GM23338 (cell line): ENCODE results near the gene GNAT3. TPM values are rescaled to one million over a fixed set of nuclear protein-coding genes. Genes with fewer than 3 reads are reported as not detected.

Experiments
- ATAC-seq: fragments of 200-7000 bp; cut with Tn5 transposase; 3 replicates; pipeline ENCODE4 v1.9.1; 2020
- DNase-seq: peaks from one replicate; pipeline ENCODE4 v3.0.0-alpha.2; 2015; ENCODE audit warnings: low spot score
- H2AFZ ChIP-seq: fragments of 200-600 bp; sonication (generic); 2 replicates; pipeline ENCODE4 v1.8.0; 2016; ENCODE audit warnings: antibody characterized with exemption, mild to moderate bottlenecking, moderate library complexity
- H3F3A ChIP-seq: fragments of 200-600 bp; sonication (generic); replicated peaks from 2 replicates; pipeline ENCODE4 v1.8.0; 2017; ENCODE audit warnings: antibody characterized with exemption, mixed run types, low read depth
- H3K27ac ChIP-seq: fragments of 200-600 bp; sonication (generic); 2 replicates; pipeline ENCODE4 v1.6.1; 2016; ENCODE audit warnings: low read depth
- H3K27me3 ChIP-seq: fragments of 200-600 bp; sonication (generic); 2 replicates; pipeline ENCODE4 v1.8.0; 2016; ENCODE audit warnings: mild to moderate bottlenecking, mixed run types, moderate library complexity; ENCODE audit not compliant: insufficient read depth
- H3K36me3 ChIP-seq: fragments of 200-600 bp; sonication (generic); 2 replicates; pipeline ENCODE4 v1.8.0; 2016; ENCODE audit warnings: mild to moderate bottlenecking; ENCODE audit not compliant: insufficient read depth
- H3K4me1 ChIP-seq: fragments of 200-600 bp; sonication (generic); 2 replicates; pipeline ENCODE4 v1.8.0; 2016; ENCODE audit warnings: mild to moderate bottlenecking, moderate library complexity; ENCODE audit not compliant: insufficient read depth
- H3K4me2 ChIP-seq: fragments of 200-600 bp; sonication (generic); 2 replicates; pipeline ENCODE4 v1.7.1; 2017; ENCODE audit warnings: mixed run types
- H3K4me3 ChIP-seq: fragments of 200-600 bp; sonication (generic); 2 replicates; pipeline ENCODE4 v1.6.1; 2016; ENCODE audit warnings: mixed run types
- H3K79me2 ChIP-seq: fragments of 200-600 bp; sonication (generic); replicated peaks from 2 replicates; pipeline ENCODE4 v1.8.0; 2017; ENCODE audit warnings: mild to moderate bottlenecking; ENCODE audit not compliant: insufficient read depth
- H3K9me2 ChIP-seq: fragments of 200-600 bp; sonication (generic); 2 replicates; pipeline ENCODE4 v1.8.0; 2017; ENCODE audit not compliant: insufficient read depth
- H4K20me1 ChIP-seq: fragments of 200-600 bp; sonication (generic); replicated peaks from 2 replicates; pipeline ENCODE4 v1.8.0; 2017; ENCODE audit warnings: mild to moderate bottlenecking; ENCODE audit not compliant: insufficient read depth
- H3K27ac Mint-ChIP-seq: 2 replicates; pipeline ENCODE4 v1.8.0; 2020; ENCODE audit warnings: inconsistent platforms, mild to moderate bottlenecking, moderate library complexity, mixed read lengths
- H3K27me3 Mint-ChIP-seq: 3 replicates; pipeline ENCODE4 v1.8.0; 2022; ENCODE audit warnings: low read depth, mild to moderate bottlenecking, moderate library complexity, mixed read lengths, inconsistent platforms; ENCODE audit not compliant: insufficient read depth, poor library complexity
- H3K36me3 Mint-ChIP-seq: 3 replicates; pipeline ENCODE4 v1.8.0; 2021; ENCODE audit warnings: low read depth, mild to moderate bottlenecking, inconsistent platforms, moderate library complexity, mixed read lengths
- H3K4me1 Mint-ChIP-seq: 3 replicates; pipeline ENCODE4 v1.8.0; 2020; ENCODE audit warnings: mild to moderate bottlenecking, inconsistent platforms, mixed read lengths
- H3K4me3 Mint-ChIP-seq: 3 replicates; pipeline ENCODE4 v1.8.0; 2021; ENCODE audit warnings: moderate library complexity, mild to moderate bottlenecking, inconsistent platforms, mixed read lengths
- H3K9me3 Mint-ChIP-seq: 3 replicates; pipeline ENCODE4 v1.8.0; 2020; ENCODE audit warnings: moderate library complexity, mild to moderate bottlenecking, inconsistent platforms, mixed read lengths
- CREB1 ChIP-seq: fragments of 250-450 bp; sonication (Bioruptor Pico); IDR thresholded peaks from 2 replicates; pipeline ENCODE4 v1.5.0; 2020; ENCODE audit warnings: low read depth, mild to moderate bottlenecking, moderate library complexity
- CTCF ChIP-seq, 2 experiments: fragments of 200-600 bp in 1 of 2; sonication (generic) in 1 of 2; conservative IDR thresholded peaks; 2 replicates each; pipeline versions ENCODE4 v1.5.1 to v1.6.1; 2016 to 2017; ENCODE audit warnings: antibody characterized with exemption in 2 of 2, low read depth in 2 of 2, mild to moderate bottlenecking in 2 of 2, moderate library complexity in 1 of 2
- ETS1 ChIP-seq: IDR thresholded peaks from 2 replicates; pipeline ENCODE4 v1.6.1; 2016; ENCODE audit warnings: antibody characterized with exemption
- EZH2phosphoT487 ChIP-seq: fragments of 200-600 bp; sonication (generic); IDR thresholded peaks from one replicate; pipeline ENCODE4 v1.8.1; 2018; ENCODE audit warnings: antibody characterized with exemption; ENCODE audit not compliant: unreplicated experiment
- ZNF114 ChIP-seq: fragments of 250-450 bp; sonication (Bioruptor Pico); IDR thresholded peaks from 2 replicates; pipeline ENCODE4 v1.5.0; 2020; ENCODE audit warnings: mild to moderate bottlenecking, moderate library complexity
- ZNF331 ChIP-seq: fragments of 250-450 bp; sonication (Bioruptor Pico); IDR thresholded peaks from 2 replicates; pipeline ENCODE4 v1.5.0; 2020; ENCODE audit warnings: low read depth, mild to moderate bottlenecking, moderate library complexity
- polyA plus RNA-seq: library from polyadenylated mRNA; unstranded; fragments of >200 nt; fragmentation: Nextera tagmentation; extraction: Ambion mirVana; gene quantifications from 2 replicates; pipeline ENCODE4 v1.2.1, GENCODE V29; 2016
- total RNA-seq: library from RNA; depleted of rRNA; stranded (reverse); fragments of >200 nt; shearing (Covaris generic); gene quantifications from 2 replicates; pipeline ENCODE4 v1.2.3, GENCODE V29; 2014

GNAT3 gene
- total and polyA plus RNA-seq, 2 experiments from 2014 or later = not detected

GRCh38 chr7:80499350-80499953, 12.4 kb downstream of the GNAT3 start:
- no peaks in the 10 kb centered on the region for H3K9me2 ChIP-seq
- no peak overlapping the region for H2AFZ ChIP-seq
- H3K36me3 Mint-ChIP-seq = no peaks in the 10 kb centered on the region
- ATAC-seq = peak; percentile 80
- H3F3A ChIP-seq = no peaks in the 10 kb centered on the region
- H3K4me3 Mint-ChIP-seq = no peak overlapping the region
- H3K36me3 ChIP-seq = no peaks in the 10 kb centered on the region
- no peak overlapping the region for H3K27ac Mint-ChIP-seq
- TF ChIP-seq CTCF (conservative IDR thresholded peaks at IDR 0.05; ENCODE audit: low read depth in 2 of 2) = no peak
- no peak for TF ChIP-seq ZNF331
- TF ChIP-seq ETS1 = no peak
- TF ChIP-seq EZH2phosphoT487 = no peak
- peaks cover 2% of the 10 kb centered on the region for H3K27me3 Mint-ChIP-seq
- no peaks in the 10 kb centered on the region for H3K9me3 Mint-ChIP-seq
- H3K4me1 Mint-ChIP-seq = peaks cover 5% of the 10 kb centered on the region; the same call in 2 of the 3 replicates
- H3K27me3 ChIP-seq = no peaks in the 10 kb centered on the region
- no peaks in the 10 kb centered on the region; the same call in 1 of the 2 replicates for H3K4me1 ChIP-seq
- H4K20me1 ChIP-seq = no peaks in the 10 kb centered on the region
- DNase-seq = peak; percentile 48
- no peaks in the 10 kb centered on the region for H3K79me2 ChIP-seq
- no peak overlapping the region for H3K4me3 ChIP-seq
- no peak overlapping the region for H3K27ac ChIP-seq
- no peak overlapping the region for H3K4me2 ChIP-seq

- Histone ChIP-seq H2AFZ (no peak overlapping the region), H3K36me3 (no peaks in the 10 kb centered on the region), H3K4me2 (no peak overlapping the region), H3K9me2 (no peaks in the 10 kb centered on the region), H4K20me1 (no peaks in the 10 kb centered on the region), H3F3A (no peaks in the 10 kb centered on the region), H3K79me2 (no peaks in the 10 kb centered on the region), H3K4me1 (no peaks in the 10 kb centered on the region; the same call in 1 of the 2 replicates), H3K4me3 (no peak overlapping the region), H3K27me3 (no peaks in the 10 kb centered on the region), H3K27ac (no peak overlapping the region)
- DNase-seq (no peak), ATAC-seq (no peak)
- H3K9me3 Mint-ChIP-seq = no peaks in the 10 kb centered on the region
- peaks cover 8% of the 10 kb centered on the region for H3K4me1 Mint-ChIP-seq
- peaks cover 2% of the 10 kb centered on the region for H3K27me3 Mint-ChIP-seq
- H3K4me3 Mint-ChIP-seq = no peak overlapping the region
- peak overlapping the region; percentile 54 for H3K27ac Mint-ChIP-seq
- no peaks in the 10 kb centered on the region for H3K36me3 Mint-ChIP-seq
- TF ChIP-seq CTCF (conservative IDR thresholded peaks at IDR 0.05; ENCODE audit: low read depth in 2 of 2) (no peak), ETS1 (no peak), CREB1 (CRISPR knock-in tag) (no peak), ZNF114 (CRISPR knock-in tag) (no peak)
Observed at GRCh38 chr7:80498481-80499349, 13.1 kb downstream of the GNAT3 start.
